Fibroblast of lung (primary cell): ENCODE measurements around the gene SDC4.
A peak's percentile ranks its signal among the peaks of the same experiment; 100 is the strongest.

Experiments used
- CTCF ChIP-seq, 2 donors: IDR thresholded peaks in 1 of 2; conservative IDR thresholded peaks in 1 of 2; 1 replicate in 1 of 2; 2 replicates in 1 of 2; pipeline ENCODE4 v1.5.1; 2011 to 2012; ENCODE audit warnings: low read length in 2 of 2, control low read depth in 1 of 2, inconsistent platforms in 1 of 2, low read depth in 1 of 2, mild to moderate bottlenecking in 1 of 2
- EZH2 ChIP-seq: IDR thresholded peaks from 2 replicates; pipeline ENCODE4 v1.5.1; 2012; ENCODE audit warnings: low read length, control low read depth, mild to moderate bottlenecking; ENCODE audit errors: missing control alignments

- TF ChIP-seq CTCF (conservative IDR thresholded peaks at IDR 0.05 in 1 of 2, IDR thresholded peaks at IDR 0.05 in 1 of 2; ENCODE audit: low read depth in 1 of 2, low read length in 2 of 2) = no peak
- peak; percentile 59 for TF ChIP-seq EZH2
These were observed 31.8 kb downstream of the SDC4 start for GRCh38 chr20:45316150-45317080.
